ENCODE results near the gene KRTAP20-2.

The KRTAP20-2 gene

GRCh38 chr21:30634906-30635305 is at the start of gene KRTAP20-2:
KRTAP20-2 (plus strand) TSS chr21:30635206; CDS start chr21:30635264, 58 bp downstream.
- DNase-seq, result no peak

GRCh38 chr21:30590297-30590696 is 44.7 kb upstream of the KRTAP20-2 start, which contains the start of gene KRTAP22-2:
KRTAP22-2 (minus strand) TSS chr21:30590397.
- no peak for DNase-seq

GRCh38 chr21:30592140-30592539 is 42.9 kb upstream of the KRTAP20-2 start, which contains the start of gene KRTAP6-3:
KRTAP6-3 (plus strand) TSS chr21:30592440; CDS start chr21:30592446, 6 bp downstream.
- DNase-seq, result no peak

- DNase-seq, result no peak
These were observed 36.2 kb upstream of the KRTAP20-2 start, which contains the start of gene KRTAP6-2 for GRCh38 chr21:30598802-30599201. KRTAP6-2 (minus strand) TSS chr21:30598902; CDS start chr21:30598874, 28 bp downstream.

DNA sequence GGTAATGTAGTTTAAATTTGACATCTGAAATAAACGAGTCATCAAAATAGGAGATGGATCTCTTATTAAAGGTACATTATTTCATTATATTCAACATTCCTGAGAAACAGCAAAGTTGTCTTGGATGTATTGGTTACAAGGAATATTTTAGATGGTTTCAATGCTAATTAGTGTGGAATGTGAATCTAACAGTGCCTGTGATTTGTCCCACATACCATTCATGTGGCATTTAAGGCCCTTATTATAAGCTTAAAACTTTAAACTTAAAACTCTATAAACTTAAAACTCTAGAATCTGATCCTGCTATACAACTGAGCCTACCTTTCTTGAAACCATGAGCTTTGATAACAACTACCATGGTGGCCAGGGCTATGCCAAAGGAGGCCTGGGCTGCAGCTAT is 34.2 kb upstream of the KRTAP20-2 start, which contains the start of gene KRTAP22-1:
TSS of gene KRTAP22-1 (plus strand) at position 301 of the 400 bp plus-strand sequence.
- no peak for DNase-seq

DNA sequence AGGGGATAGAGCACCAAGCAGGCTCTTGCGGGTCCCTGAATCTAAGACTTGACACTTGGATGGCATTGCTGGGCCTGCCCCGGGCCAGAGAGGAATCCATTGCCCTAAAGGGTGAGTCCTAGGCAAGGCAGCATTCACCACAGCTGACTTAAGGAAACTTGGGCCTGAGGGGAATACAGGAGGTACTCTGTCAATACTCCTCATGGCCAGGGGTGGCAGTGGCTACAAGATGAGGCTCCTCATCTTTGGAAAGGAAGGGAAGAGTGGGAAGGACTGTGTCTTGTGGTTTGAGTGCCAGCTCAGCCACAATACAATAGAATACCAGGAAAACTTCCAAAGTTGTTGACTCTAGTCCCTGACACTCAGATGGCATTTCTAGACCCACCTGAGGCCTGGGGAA is 29.0 kb upstream of the KRTAP20-2 start:
- no peak for DNase-seq

- DNase-seq, result no peak
These were observed 22.9 kb upstream of the KRTAP20-2 start for GRCh38 chr21:30612132-30612531.

- no peak for DNase-seq
These were observed 21.2 kb upstream of the KRTAP20-2 start, which contains the start of gene KRTAP6-1 for GRCh38 chr21:30613836-30614235. KRTAP6-1 (minus strand) TSS chr21:30613930; CDS start chr21:30613904, 26 bp downstream.

- no peak for DNase-seq
These were observed 19.8 kb upstream of the KRTAP20-2 start for GRCh38 chr21:30615199-30615598.

DNA sequence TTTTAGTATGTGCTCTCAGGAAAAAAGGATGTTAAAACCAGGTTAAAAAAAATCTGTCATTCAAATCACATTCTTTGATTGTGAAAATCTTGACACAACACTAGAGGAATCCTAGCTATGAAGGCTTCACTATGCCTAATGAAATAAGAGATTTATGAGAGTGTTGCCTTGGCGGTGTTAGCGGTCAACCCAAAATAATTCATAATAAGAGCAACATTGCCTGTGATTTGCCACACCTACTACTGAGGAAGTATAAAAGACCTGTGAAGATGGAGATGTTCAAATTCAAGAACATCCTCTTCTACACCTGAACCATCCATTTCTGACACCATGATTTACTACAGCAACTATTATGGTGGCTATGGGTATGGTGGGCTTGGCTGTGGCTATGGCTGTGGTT is 18.9 kb upstream of the KRTAP20-2 start, which contains the start of gene KRTAP20-1:
TSS of gene KRTAP20-1 (plus strand) at position 301 of the 400 bp plus-strand sequence. CDS start at position 331, 30 bp downstream.
- DNase-seq, result no peak

DNA sequence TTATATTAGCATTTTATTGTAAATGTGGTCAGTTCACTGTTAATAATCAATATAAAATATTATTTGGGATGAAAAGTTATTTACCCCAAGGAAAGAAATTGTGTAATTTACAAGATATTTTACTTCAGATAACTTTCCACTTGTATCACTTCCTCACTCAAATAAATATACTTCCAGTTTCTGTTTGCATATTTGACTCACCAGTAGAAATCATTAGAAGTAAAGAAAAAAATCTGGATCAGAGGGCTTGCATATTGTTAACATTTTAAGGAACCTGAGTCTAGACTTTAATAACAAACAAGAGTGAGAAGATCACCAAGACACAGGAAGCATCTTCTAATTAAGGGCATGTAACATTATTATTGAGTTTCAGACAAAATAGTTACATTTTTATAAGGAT is 14.9 kb upstream of the KRTAP20-2 start:
- no peak for DNase-seq

DNA sequence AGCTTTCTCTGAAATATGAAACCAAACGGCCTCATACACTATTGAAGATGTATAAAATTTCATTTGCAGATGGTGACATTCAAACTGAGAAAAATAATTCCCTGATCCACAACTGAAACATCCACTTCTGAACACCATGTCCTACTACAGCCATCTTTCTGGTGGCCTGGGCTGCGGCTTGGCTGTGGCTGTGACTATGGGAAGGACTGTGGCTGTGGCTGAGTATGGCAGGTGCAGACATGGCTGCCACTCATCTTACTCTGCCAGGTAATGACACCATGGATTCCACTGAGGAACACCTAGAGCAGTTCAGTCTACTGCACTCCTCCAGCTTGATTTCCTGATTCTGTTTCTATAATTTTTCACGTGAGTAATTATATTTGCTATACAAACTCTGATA is 14.5 kb upstream of the KRTAP20-2 start, which contains the start of gene KRTAP20-4:
TSS of gene KRTAP20-4 (plus strand) at position 106 of the 400 bp plus-strand sequence.
- no peak for DNase-seq

DNA sequence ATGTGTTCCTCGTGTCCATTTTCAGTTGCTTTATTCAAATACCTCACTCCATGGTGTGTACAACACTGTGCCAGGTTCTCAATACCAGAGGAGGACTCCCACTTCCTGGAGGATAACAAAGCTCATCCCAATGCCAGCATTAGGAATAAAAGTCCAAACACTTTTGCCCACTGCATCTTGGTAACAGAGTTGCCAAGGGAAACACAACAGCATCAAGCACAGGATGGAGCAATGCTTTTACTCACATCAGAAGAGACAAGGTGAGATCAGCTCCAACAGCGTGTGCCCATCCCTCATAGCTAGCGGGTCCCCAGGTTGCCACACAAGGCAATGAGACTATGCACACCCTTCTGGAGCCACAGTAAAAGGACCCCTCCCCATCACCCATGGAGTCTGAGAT is 11.6 kb upstream of the KRTAP20-2 start:
- DNase-seq, result no peak

- no peak for DNase-seq
These were observed 9.4 kb upstream of the KRTAP20-2 start for GRCh38 chr21:30625449-30626165.

GRCh38 chr21:30628109-30628508 is 6.9 kb upstream of the KRTAP20-2 start:
- no peak for DNase-seq

DNA sequence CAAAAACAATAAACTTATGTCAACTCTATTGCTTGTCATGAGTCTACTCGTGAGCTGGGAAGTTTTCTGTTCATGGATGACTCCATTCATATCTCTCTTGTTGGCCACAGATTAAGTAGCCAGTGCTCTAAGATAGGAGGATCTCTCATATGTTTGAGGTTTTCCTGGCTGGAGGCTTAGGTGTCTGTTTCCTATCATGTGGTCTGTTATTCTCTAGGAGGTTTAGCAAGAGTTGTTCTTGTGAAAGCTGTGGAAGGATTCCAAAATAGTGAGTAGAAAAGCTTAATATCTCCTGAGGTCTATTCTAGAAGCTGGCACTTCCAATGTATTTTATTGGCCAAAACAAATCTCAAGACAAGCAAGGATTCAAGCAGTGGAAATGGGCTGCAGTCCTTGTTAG is 5.8 kb upstream of the KRTAP20-2 start:
- no peak for DNase-seq

GRCh38 chr21:30638686-30639085 is 3.7 kb downstream of the KRTAP20-2 start:
- no peak for DNase-seq

- no peak for DNase-seq
These were observed 7.6 kb downstream of the KRTAP20-2 start, which contains the start of gene KRTAP20-3 for GRCh38 chr21:30642564-30642963. KRTAP20-3 (plus strand) TSS chr21:30642864.

GRCh38 chr21:30646904-30647414 is 12.0 kb downstream of the KRTAP20-2 start:
- DNase-seq, result no peak

DNA sequence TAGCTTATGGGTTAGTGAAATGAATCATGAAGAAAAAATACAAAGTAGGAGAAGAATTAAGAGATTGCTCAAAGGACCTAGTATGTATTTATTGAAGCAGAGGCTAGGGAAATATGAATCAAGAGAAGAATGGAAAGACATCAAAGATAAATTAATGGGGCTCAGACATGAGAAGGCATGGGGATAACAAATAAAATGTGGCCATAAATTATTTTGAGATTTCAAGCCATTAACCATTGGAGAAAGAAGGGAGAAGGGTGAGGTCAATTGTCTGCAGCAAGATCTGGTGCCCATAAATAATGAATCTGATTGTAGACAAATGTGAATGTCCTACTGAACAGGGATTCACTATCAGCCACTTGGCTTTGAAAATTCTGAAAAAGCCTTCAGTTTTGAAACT is 17.9 kb downstream of the KRTAP20-2 start:
- DNase-seq, result no peak

DNA sequence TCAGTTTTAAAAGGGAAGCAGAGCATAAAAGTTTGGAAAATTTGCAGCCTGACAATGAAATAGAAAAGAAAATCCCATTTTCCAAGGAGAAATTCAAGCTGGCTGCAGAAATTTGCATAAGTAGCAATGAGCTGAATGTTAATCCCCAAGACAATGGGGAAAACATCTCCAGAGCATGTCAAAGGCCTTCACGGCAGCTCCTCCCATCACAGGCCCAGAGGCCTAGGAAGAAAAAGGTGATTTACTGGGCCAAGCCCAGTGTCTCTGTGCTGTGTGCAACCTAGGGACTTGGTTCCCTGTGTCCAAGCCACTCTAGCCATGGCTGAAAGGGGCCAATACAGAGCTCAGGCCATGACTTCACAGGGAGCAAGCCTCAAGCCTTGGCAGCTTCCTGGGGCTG is 33.8 kb downstream of the KRTAP20-2 start:
- DNase-seq, result no peak

DNA sequence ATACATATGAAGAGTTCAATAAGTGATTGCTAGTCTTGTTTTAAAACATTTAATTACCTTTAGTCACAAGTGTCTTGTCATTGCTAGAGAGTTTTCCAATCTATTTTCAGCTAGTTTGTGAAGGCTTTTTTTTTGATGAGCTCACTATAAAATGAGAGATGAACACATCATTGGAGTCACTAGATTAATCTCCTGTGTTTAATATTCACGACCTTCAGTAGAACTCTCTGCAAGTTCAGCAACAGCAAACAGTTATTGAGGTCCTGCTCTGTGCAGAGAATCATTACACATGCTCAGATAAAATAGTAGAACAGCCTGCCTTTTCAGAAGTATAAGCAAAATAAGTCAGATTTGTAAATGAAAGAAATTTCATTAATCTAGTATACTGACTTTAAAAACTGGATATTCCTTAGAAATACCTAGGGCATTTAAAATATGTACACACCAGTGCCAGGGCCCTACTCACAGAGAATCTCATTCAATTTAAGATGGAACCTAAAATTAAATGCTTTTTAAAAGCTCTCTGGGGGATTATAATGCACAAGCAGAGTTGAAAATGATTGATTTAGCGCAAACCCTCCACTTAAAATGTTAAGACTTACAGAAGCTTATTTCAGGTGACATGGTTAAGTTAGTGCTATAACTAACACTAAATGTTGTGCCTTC is 38.1 kb downstream of the KRTAP20-2 start:
- DNase-seq, result no peak

GRCh38 chr21:30674312-30674711 is 39.3 kb downstream of the KRTAP20-2 start:
- no peak for DNase-seq
